ELR (cell line): ENCODE measurements around the gene EIF5B.
A peak's percentile ranks its signal among the peaks of the same experiment; 100 is the strongest.
"Not testable (repeated sequence)": the region's sequence is repeated elsewhere in the genome, so short reads cannot be mapped to it uniquely, and the experiment has no call there.

ENCODE experiments used
- DNase-seq: peaks from one replicate; pipeline ENCODE4 v3.0.0-alpha.2; 2015; ENCODE audit warnings: low read depth

The EIF5B gene

GRCh38 chr2:99365661-99366060 is 28.5 kb downstream of the EIF5B start:
- DNase-seq: no peak

GRCh38 chr2:99368854-99369253 is 31.7 kb downstream of the EIF5B start:
- not testable (repeated sequence) for DNase-seq

DNA sequence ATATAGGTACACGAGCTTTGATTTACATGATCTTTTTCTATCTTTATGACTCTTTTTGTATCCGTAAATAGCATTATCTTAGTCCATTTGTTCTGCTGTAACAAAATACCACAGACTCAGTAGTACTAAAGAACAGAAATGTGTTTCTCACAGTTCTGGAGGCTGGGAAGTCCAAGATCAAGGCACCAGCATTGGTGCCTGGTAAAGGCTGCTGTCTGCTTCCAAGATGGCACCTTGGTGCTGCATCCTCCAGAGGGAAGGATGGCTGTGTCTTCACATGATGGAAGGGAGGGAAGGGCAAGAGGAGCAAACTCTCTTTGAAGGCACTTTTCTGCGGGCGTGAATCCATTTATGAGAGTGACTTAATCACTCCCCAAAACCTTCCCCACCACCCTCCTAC is 36.0 kb downstream of the EIF5B start:
- no peak for DNase-seq

GRCh38 chr2:99374747-99375146 is 37.6 kb downstream of the EIF5B start:
- DNase-seq: no peak

- no peak for DNase-seq
These were observed 39.2 kb downstream of the EIF5B start for GRCh38 chr2:99376254-99376864.

DNA sequence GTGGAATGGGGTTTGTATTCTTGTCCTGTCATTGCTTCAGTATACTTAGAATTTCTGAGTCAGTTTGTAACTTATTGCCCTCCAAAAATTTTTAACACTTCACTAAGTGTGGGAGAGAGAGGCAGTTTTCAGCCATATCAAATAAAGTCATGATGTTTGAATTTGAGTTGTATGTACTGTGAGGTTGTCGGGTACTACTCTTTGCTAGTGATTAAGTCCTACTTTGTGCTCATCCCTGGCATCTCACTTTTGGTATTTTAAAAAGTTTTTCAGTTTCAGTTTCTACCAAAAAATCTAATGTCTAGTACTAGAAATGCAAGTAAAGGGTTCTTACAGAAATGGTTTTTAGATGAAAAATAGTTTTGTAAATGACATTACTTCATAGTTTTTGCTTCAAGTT is 40.7 kb downstream of the EIF5B start:
- DNase-seq: no peak

GRCh38 chr2:99380376-99381010 is 43.3 kb downstream of the EIF5B start:
- DNase-seq: no peak

DNA sequence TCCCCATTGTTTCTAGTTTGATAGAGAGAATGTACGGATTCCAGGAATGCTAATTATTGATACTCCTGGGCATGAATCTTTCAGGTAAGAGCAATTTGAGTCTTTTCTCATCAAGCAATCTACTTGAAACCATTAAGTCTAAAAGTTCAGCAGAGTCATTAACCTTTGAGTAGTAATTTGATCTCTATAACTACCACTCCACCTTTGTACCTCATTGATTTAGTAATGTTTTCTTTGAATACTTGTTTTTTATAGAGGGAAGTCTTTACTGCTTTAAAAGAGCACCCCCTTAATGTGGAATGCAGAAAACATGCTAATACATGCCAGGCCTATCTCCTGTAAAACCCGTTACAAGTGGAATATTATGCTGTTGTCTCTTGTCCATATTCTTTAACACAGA is 45.0 kb downstream of the EIF5B start:
- DNase-seq: no peak

- DNase-seq: peak; percentile 37
These were observed 48.8 kb downstream of the EIF5B start for GRCh38 chr2:99386011-99386410.

DNA sequence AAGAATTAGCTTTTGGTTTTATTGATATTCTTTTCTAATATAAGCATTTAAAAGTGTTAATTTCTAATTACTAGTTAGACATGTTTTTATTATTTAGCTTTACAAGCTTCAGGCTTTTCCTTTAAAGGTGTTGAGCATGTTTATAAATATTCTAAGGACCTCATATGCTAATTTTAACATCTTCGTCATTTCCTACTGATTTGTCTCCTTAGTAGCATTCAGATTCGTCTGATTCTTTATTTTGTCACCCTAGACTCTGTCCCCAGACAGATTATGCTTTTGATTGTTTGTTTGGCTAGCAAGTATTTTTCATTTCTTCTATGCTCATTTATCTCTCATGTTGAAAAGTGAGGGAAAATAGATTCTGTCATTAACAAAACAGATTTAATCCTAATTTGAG is 51.7 kb downstream of the EIF5B start:
- DNase-seq: no peak

GRCh38 chr2:99389371-99389770 is 52.2 kb downstream of the EIF5B start:
- DNase-seq: peak; percentile 74

- DNase-seq: peak; percentile 73
These were observed 52.8 kb downstream of the EIF5B start for GRCh38 chr2:99389946-99390345.

DNA sequence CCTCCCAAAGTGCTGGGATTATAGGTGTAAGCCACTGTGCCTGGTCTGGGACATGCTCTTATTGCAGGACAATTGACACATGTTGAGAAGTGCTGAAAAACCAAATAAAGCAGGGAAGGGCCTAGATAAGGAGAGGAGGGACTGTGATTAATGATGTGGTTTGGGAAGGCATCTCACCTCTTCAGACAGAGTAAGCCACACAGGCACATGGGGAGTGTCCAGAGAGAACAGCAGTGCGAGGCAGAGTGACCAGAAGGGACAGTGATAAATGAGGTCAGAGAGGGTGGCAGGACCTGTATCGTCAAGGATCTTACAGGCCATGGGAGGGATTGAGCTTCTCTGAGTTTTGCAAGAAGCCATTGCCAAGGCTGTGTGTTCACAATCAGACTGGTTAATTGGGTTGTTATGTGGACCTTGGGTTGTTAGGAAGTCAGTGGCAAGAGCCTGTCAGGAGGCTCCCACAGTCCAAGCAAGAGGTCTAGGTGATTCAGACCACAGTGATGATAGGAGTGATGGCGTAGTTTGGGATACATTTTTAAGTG is 58.5 kb downstream of the EIF5B start:
- DNase-seq: no peak

DNA sequence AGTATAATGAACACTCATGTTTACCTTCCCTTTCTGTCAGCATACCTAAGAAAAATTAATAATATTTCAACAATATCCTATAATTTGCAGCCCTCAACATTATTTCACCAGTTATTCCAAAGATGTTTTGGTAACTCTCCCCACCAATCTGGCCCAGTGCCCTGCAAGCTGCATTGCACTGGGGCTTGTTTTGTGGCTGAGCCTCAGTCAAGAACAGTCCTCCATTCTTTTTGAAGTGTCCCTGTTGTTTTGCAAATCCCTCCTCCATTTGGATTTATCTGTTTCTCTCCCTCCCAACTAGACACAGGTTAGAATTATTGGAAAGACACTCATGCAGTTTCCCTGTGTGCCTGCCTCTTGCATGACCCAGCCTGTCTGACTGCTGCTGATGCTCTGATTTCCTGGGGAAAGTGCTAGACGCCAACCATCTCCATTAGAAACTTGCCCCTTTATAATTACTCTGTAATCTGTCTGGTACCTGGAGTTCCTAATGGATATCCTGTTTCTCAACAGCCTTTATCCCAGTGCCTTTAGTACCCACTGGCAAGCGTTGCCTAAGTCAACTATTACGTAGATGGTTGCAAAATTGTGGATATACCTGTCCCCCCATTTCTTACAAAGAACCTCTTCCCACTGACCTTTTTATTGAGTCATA is 60.2 kb downstream of the EIF5B start:
- no peak for DNase-seq

DNA sequence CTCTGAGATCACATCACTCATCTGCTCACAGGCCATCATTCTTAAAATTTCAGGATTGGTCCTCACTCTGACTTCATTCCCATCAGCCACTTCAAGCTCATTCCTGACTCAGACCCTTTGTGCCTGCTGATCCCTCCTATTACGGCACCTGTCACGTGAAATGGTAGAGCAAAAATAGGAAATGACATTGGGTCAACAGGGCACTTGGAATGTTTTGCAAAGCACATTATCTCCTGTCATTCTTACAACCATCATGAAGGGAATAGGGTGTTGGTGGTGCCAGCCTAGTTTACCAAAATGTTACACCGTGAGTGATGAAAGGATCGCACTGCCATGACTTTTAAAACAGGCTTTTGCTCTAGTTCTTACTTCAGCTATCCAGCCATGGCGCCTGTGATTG is 61.1 kb downstream of the EIF5B start:
- DNase-seq: no peak

DNA sequence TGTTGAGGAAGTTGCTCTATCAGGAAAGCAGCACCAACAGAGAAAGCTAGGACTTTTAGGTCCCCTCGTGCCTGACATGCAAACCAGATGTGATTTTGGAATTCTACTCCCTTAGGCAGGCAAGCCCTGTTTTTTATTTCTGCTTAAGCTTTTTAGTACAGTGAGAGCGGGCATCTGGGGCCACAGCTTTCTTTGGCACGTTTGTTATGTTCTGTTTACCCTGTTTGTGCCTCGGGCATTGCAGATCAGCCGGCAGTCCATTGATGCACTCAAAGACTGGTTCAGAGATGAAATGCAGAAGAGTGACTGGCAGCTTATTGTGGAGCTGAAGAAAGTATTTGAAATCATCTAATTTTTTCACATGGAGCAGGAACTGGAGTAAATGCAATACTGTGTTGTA is 61.9 kb downstream of the EIF5B start:
- no peak for DNase-seq

DNA sequence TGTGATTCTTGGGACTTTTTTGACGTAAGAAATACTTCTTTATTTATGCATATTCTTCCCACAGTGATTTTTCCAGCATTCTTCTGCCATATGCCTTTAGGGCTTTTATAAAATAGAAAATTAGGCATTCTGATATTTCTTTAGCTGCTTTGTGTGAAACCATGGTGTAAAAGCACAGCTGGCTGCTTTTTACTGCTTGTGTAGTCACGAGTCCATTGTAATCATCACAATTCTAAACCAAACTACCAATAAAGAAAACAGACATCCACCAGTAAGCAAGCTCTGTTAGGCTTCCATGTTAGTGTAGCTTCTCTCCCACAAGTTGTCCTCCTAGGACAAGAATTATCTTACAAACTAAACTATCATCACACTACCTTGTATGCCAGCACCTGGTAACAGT is 62.6 kb downstream of the EIF5B start:
- DNase-seq: no peak

DNA sequence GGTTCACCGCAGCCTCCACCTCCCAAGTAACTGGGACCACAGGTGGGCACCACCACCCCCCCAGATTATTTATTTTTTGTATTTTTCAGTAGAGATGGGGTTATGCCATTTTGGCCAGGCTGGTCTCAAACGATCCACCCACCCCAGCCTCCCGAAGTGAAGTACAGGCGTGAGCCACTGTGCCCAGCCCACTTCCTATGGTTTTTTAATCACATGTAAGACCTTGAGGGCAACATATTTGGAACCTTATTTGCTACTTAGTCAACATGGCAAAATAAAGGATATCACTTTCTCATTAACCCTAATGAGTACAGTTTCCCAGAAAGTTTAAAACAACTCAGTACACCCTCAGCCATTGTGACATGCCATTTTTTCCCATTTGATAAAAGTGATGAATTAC is 64.7 kb downstream of the EIF5B start:
- no peak for DNase-seq

DNA sequence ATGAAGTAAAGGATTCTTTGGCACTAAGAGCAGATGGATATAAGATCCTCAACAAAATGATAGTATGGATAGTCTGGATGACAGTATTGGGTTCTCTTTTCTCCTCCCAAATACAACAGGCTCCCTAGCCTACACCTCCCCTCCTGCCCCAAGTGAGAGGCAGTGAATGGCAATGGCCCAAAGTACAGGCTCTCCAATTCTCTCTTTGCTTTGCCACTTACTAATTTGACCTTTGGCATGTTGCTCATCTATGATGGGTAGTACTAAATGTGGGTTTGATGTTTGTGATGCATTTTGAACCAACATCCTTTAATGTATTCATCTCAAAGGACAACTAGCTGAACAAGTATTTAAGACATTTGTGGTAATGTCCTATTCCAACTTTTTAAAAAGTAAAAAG is 65.9 kb downstream of the EIF5B start:
- DNase-seq: peak; percentile 56

GRCh38 chr2:99403524-99403923 is 66.3 kb downstream of the EIF5B start:
- DNase-seq: peak; percentile 20

- no peak for DNase-seq
These were observed 67.0 kb downstream of the EIF5B start for GRCh38 chr2:99404039-99404796.

DNA sequence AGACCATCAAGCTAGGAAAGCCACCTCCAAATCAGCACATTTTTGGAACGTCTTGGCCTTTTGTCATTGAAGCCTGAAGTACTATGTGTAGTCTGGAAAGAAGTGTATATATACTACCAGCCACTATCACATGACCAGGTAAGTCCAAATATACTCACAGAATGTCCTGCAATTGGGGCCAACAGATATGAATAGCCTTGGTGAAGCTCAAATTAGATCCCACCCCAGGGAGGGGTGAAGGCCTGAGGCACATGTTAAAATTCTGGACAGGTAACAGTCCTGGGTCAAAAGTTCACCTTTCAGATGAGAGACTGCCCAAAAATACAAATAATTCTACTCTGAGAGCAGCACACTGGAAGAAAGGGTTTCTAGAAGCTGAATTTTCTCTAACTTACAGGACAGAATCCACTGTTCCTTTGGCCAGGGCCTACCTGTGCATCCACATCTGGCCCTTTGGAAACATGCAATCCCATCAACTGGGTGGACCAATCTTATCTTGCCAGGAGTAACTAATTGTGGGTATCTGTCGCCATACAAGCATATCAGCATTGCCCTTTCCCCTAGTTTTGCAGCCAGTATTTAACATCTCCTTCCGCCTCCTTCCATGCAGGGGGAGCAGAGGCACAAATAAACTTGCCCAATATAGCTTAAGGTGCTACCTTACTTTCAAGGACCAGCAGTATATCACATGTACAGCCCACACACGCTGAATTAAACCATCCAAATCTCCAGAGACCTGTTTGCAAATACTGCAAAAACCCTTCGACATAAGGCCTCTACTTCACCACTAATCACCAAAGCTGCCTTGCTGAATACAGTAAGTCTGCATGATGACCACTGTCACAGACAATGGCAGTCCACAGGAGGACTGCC is 67.8 kb downstream of the EIF5B start:
- DNase-seq: no peak
